Activated naive CD8-positive, alpha-beta T cell treated with anti-CD3 and anti-CD28 coated beads, Interleukin-2, amount 50 U/mL, for 16 hours (primary cell): ENCODE results near the gene OAF.
"Not testable (repeated sequence)": the region's sequence is repeated elsewhere in the genome, so short reads cannot be mapped to it uniquely, and the experiment has no call there.

ENCODE experiments used
- DNase-seq: peaks from one replicate; pipeline ENCODE4 v3.0.0-alpha.2; 2020; ENCODE audit warnings: low read depth, low spot score

The OAF gene

GRCh38 chr11:120210626-120211521 lies at the start of gene OAF:
Gene OAF (plus strand): TSS chr11:120211032. CDS start chr11:120211280, 248 bp downstream.
- DNase-seq, result peak; percentile 39

- DNase-seq, result no peak
These were observed 43.2 kb upstream of the OAF start for GRCh38 chr11:120167659-120168058.

GRCh38 chr11:120168108-120168959 lies 42.5 kb upstream of the OAF start:
- DNase-seq, result no peak

GRCh38 chr11:120168960-120169681 lies 41.7 kb upstream of the OAF start:
- peak; percentile 33 for DNase-seq

DNA sequence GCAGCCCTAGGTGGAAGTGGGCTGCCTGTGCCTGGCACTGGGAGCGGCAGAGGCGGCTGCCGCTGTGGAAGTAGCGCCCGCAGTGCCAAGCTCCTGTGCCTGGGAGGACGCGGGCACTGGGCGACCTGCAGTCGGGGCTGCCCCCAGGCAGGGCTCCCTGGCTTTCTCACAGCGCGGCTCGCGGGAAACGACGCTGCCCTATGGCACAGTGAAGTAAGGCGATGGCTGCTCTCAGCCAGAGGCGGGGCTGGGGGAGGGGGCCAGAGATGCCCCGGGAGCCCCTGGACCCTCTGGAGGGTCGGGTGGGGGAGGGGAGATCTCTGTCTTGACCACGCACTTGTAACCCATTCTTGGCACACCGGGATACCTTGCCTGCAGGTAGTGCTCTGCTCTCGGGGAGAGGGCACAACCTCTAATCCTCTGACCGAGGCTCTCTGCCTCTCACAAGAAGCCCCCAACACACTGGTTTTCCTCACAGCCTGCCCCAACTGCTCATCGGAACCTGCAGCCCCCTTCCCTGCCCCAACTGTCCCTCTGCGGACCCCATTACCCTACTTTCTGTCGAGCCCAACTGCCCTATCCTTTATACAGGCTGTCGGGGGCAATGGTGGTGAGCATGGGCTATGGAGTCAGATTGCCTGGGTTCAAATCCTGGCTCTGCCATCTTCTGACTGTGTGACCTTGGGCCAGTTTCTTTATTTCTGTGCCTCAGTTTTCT lies 40.7 kb upstream of the OAF start:
- no peak for DNase-seq

DNA sequence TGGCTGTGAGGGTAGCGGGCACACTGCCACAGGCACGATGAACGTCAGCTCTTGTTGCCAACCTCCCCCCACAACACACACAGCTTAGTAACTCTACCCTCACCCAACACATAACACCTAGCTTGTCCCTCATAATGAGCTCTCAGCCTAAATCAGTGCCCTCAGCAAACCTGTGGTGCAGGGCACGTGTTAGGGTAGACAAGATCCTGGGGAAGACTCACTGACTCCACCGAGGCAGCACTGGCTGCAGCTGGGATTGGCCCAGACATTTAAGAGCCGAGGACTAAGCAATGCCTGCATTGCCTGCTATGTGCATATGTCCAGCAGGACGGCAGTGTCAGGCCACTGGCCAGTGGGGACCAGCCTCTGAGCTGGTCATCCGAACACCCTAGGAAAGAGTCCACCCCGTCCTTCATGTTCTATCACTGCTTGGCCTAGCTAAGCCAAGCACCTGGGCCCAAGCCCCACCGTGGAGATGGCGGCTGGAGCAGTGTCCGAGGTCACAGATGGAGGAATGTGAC lies 40.0 kb upstream of the OAF start:
- DNase-seq, result no peak

GRCh38 chr11:120172054-120172911 lies 38.5 kb upstream of the OAF start:
- DNase-seq, result no peak

GRCh38 chr11:120173019-120173705 lies 37.7 kb upstream of the OAF start:
- no peak for DNase-seq

DNA sequence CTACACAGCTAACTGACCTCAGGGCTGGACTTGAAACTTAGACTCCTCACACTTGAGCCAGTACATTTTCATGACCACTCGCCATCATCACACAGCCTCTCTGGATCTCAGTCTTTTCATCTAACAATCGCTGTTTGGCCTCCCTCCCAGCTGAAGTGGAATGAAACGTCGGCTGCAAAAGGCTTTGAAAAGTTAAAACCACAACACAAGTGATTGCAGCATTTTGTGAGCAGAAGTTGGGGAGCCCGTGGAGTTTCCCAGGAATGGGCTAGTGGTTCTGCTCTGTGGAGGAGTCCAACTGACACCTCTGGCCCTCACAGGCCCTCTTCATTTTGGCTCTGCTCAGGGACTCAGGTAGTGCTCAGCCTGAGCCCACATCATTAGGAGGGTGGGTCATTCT lies 37.0 kb upstream of the OAF start:
- DNase-seq, result no peak

- no peak for DNase-seq
These were observed 36.0 kb upstream of the OAF start for GRCh38 chr11:120174866-120175265.

DNA sequence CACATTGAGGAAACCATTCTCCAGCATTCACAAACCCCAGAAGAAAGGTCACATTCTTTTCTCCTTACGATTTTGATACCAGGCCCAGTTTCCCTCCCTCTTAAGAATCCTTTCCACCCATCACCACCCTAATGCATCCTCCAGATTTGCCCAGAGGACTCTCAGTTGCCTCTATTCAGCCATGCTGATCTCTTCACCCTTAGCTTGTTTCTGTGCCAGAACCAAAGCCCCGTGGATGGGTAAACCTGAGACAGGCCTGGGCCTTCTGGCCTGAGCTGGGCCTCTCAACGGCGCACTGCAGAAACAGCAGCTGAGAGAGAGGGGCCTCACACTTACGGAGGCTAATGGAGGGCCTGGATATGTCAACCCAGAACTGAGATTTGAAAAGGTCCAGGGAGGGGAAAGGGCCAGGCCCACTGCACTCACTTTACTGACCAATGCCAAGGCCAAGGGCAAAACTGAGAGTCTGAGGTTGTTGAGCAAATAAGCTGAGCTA lies 32.2 kb upstream of the OAF start:
- DNase-seq, result no peak

DNA sequence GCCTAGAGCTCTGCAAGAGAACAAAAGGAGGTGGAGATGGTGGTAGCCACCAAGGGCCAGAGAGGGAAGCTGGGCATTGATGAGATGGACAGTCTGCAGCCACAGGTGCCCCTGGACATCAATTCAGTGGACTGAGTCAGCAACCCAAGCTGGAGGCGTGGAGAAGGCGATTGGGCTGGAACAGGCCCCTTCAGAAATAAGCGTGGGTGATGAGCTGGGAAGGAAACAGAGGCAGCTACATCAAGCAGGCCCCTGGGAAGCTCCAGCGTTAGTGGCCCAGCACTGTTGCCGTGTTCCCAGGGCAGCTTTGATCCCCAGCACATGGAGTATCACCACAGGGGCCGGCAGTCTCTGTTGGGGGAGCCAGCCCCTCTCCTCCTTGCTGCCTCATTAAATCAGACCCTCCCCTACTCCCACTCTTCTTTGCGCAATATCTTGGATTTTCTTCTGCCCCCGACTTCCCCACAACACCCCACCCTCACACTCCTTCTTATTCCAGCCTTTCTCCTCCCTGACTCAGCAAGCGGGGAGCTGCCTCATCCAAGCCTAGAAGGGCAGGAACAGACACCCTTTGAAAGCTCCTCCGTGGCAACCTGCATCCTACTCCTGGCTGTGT lies 31.7 kb upstream of the OAF start:
- DNase-seq, result no peak

DNA sequence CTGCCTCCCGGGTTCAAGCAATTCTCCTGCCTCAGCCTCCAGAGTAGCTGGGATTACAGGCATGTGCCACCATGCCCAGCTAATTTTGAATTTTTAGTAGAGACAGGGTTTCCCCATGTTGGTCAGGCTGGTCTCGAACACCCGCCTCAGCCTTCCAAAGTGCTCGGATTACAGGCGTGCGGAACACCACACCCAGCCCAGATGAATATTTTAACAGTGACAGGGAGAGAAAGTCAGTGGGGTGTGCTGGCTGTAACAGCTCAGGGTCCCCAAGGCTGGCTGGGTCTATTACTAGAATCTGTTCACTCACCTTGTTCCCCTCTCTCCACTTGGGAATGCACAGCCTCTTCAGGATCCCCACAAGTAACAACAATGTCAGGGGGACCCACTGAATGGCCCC lies 30.8 kb upstream of the OAF start:
- DNase-seq, result not testable (repeated sequence)

DNA sequence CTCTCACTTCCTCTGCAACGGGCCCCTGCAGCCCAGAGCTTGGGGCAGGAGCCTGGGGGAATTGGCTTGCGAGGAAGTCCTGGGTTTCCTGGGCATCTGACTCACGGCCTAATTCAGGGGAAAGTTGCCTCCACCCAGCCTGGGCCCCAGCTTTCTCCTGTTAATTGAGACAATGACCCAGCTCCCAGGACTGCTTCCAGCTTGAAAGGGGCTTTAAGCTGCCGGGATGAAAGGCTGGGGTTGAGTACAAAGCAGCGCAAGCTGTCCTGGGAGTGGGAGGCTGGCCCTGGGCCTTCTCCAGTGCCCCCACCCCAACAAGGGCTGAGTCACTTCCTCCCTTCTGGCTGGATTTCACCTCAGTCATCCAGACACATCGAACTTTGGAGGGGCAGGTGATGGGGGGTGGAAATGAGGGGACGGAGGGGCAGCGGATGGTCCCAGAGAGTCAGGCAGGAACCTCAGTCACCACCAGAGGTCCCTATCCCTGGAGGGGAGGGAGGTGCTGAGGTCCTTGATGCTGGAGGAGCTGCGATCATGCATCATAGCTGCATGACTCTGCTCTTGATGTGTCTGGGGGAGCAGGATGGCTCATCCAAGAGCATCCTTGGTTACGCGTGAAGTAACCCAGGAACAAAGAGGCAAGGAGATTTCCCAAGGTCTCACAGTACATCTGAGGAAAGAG lies 30.1 kb upstream of the OAF start:
- DNase-seq, result no peak

- no peak for DNase-seq
These were observed 29.4 kb upstream of the OAF start for GRCh38 chr11:120181376-120181975.

DNA sequence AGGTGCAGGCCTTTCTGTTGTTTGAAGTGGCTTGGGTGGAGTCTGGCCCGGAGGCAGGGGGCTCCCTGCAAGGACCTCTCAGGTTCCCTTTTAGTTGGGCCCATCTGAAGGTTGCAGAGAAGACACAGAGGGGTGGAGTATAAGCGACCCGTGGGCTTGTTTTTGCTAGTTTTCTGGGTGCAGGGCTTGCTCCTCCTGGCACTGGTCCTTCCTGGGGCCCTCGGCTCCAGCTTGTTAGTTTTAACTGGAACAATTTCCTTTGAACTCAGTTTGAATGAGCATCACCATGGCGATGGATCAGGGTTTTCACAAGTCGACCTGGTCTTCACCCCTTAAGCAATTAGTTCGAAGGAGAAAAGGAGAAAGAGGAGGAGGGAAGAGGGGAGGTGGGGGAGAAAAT lies 28.5 kb upstream of the OAF start:
- no peak for DNase-seq

DNA sequence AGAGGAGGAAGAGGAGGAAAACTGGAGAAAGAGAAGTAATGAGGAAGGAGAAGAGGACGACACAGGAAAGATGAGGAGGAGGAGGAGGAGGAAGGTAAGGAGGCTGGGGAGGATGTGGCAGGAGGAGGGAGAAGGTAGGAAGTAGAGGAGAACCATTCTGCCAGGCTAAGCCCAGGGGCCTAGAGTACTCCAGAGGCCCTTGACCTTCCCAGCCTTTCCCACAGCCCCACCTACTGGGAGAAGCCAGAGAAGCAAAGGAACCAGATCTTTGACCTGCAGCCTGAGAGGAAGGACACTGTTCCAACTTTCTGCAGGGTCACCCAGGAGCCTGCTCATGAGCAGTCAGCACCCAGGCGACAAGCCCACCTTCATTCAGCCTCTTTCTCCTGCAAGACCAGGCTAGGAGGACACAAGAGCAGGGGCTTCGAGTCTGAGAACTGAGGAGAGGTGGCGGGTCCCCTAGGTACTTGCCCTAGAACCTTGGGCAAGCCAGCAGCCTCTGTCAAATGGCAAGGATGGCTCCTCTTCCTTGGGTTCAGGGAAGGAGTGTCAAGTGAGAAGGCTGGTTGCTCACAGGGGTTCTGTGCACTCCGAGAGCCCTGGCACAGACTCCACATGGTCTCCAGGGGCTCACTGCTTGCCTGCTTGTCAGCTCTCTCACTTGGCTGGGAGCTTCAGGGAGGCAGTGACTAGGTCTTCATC lies 27.9 kb upstream of the OAF start:
- no peak for DNase-seq
